Ishikawa (cell line): Measurements from ENCODE around the gene EFNA1.

ENCODE experiments used
- CREB1 ChIP-seq: IDR thresholded peaks from 2 replicates; pipeline ENCODE4 v1.6.1; 2012; ENCODE audit warnings: low read depth
- EP300 ChIP-seq: IDR thresholded peaks from 2 replicates; pipeline ENCODE4 v1.6.1; 2012; ENCODE audit warnings: borderline replicate concordance
- FOXM1 ChIP-seq: IDR thresholded peaks from 2 replicates; pipeline ENCODE4 v1.6.1; 2012; ENCODE audit warnings: low read depth, borderline replicate concordance
- MAX ChIP-seq: IDR thresholded peaks from 2 replicates; pipeline ENCODE4 v1.6.1; 2012
- RAD21 ChIP-seq: IDR thresholded peaks from 2 replicates; pipeline ENCODE4 v1.6.1; 2012; ENCODE audit warnings: low read depth

GRCh38 chr1:155139895-155140629, 12.4 kb downstream of the EFNA1 start, which contains the start of gene DPM3:
- no peak for TF ChIP-seq CREB1
- TF ChIP-seq FOXM1 = no peak
- TF ChIP-seq RAD21 = no peak
- TF ChIP-seq EP300 = no peak
- peak; percentile 48; the same call in 1 of the 2 replicates for TF ChIP-seq MAX
